ENCODE data around the gene DPYSL3.
A peak's percentile ranks its signal among the peaks of the same experiment; 100 is the strongest.

The DPYSL3 gene

GRCh38 chr5:147512659-147513379, 3.0 kb upstream of the DPYSL3 start:
- DNase-seq, result no peak

GRCh38 chr5:147510885-147511284, 1.0 kb upstream of the DPYSL3 start:
- DNase-seq, result no peak

- DNase-seq, result no peak
These were observed 693 bp downstream of the DPYSL3 start for GRCh38 chr5:147509041-147509709.

GRCh38 chr5:147508711-147509040, 1.2 kb downstream of the DPYSL3 start:
- DNase-seq, result no peak

- no peak for DNase-seq
These were observed 2.3 kb downstream of the DPYSL3 start for GRCh38 chr5:147507480-147508126.

GRCh38 chr5:147504535-147504934, 5.3 kb downstream of the DPYSL3 start:
- DNase-seq, result no peak

- no peak for DNase-seq
These were observed 5.9 kb downstream of the DPYSL3 start for GRCh38 chr5:147504011-147504410.

- no peak for DNase-seq
These were observed 18.9 kb downstream of the DPYSL3 start for GRCh38 chr5:147490989-147491388.

GRCh38 chr5:147487031-147487750, 22.7 kb downstream of the DPYSL3 start:
- DNase-seq, result no peak

- DNase-seq, result no peak
These were observed 24.1 kb downstream of the DPYSL3 start for GRCh38 chr5:147485814-147486213.

GRCh38 chr5:147485046-147485445, 24.8 kb downstream of the DPYSL3 start:
- DNase-seq, result no peak

- DNase-seq, result no peak
These were observed 25.2 kb downstream of the DPYSL3 start for GRCh38 chr5:147484708-147485020.

GRCh38 chr5:147483961-147484707, 25.7 kb downstream of the DPYSL3 start:
- no peak for DNase-seq

GRCh38 chr5:147483188-147483790, 26.6 kb downstream of the DPYSL3 start:
- no peak for DNase-seq

GRCh38 chr5:147482706-147483180, 27.1 kb downstream of the DPYSL3 start:
- DNase-seq, result no peak

- peak in 1 of 2 donors; percentile 5 for DNase-seq
These were observed 27.8 kb downstream of the DPYSL3 start for GRCh38 chr5:147481874-147482705.

GRCh38 chr5:147481376-147481775, 28.5 kb downstream of the DPYSL3 start:
- DNase-seq, result peak in 1 of 2 donors; percentile 11

- DNase-seq, result no peak
These were observed 29.9 kb downstream of the DPYSL3 start for GRCh38 chr5:147479949-147480348.

GRCh38 chr5:147479444-147479843, 30.4 kb downstream of the DPYSL3 start:
- DNase-seq, result no peak

- DNase-seq, result no peak
These were observed 35.7 kb downstream of the DPYSL3 start for GRCh38 chr5:147474140-147474539.
